Activated T-helper 1 cell treated with anti-CD3 and anti-CD28 coated beads, Interleukin-2, amount 50 U/mL, for 16 hours (primary cell): ENCODE measurements around the gene RGS7BP.

Source experiments
- DNase-seq, 2 donors: peaks; one replicate each; pipeline ENCODE4 v3.0.0-alpha.2; 2020; ENCODE audit warnings: low read depth in 1 of 2, low spot score in 1 of 2

RGS7BP gene

DNA sequence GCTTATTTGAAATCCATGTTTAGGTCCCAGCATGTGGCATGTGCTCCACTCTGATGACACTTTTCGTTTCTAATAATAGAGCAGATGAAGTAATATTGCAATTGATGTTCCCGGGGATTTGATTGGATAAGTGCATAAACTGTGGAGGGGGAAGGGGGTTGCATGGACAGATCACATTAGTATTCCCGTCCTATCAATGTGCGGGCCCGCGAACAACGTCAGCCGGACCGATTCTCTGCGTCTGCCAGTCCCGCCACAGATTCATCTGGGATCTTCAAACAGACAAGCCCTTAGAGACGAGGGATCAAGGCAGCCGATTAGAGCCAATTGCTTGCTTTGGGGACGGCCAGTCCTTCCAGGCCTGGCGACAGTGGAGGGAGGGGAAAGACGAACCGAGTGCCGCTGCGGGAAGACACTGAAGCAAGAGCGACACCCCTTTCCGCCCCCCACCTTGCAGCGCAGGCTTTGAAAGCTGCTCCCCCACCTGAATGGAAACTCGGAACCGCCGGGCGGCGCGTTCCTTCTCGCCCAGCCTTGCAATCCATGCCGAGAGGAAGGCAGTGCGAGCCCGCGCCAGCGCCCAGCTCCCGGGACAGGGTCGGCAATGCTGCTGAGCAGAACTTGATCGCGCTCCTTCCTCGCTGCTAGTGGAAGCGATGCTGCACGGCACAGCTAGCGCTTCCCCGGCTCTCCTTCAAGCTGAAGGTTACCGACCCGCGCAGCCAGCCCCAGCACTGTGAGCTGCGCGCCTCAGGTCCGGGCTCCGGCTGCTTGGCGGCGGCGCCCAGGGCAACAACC lies at the start of gene RGS7BP:
RGS7BP (plus strand) TSS at position 247 of the 798 bp plus-strand sequence. CDS start 610 bp downstream, outside the sequence.
- no peak for DNase-seq

DNA sequence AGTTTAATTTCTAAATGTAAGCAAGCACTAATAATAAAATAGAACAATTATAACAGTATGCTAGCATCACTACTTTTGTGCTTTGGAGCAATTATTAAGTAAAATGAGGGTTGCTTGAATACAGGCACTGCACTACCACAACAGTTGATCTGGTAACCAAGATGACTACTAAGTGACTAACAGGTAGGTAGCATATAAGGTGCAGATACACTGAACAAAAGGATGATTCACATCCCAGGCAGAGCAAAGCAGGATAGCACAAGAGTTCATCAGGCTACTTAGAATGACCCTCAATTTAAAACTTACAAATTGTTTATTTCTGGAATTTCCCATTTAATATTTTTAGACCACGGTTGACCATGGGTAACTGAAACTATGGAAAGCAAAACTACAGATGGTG lies 48.0 kb upstream of the RGS7BP start:
- DNase-seq = no peak

DNA sequence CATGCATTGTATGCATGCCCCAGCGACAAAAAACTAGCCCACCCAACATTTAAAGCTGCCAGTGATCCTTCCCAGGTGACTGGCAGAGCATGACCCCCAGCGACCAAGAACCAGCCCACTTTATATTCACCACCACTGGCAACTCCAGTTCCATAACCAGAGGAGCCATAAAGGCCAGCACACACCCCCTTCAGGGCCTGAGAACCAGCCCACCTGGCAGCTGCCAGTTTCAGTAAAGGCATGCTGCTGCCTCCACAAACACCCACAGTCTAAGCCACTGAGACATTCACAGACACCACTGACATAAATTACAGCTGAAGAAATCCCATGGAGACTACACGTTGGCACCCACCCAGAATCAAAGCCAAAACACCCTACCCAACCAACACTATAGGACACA lies 46.9 kb upstream of the RGS7BP start:
- no peak for DNase-seq

DNA sequence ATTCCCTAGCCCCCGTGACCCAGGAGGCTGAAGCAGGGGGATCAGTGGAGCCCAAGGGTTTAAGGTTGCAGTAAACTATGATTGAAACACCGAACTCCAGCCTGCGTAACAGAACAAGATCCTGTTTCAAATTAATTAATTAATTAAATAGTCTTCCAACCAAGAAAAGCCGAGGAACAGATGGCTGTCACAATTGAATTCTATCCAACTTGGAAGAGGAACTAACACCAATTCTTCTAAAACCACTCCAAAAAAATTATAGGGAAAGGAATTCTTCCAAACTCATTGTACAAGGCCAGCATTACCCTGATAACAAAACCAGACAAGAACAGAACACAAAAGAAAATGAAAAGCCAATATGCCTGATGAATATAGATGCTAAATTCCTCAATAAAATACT lies 43.4 kb upstream of the RGS7BP start:
- no peak for DNase-seq

DNA sequence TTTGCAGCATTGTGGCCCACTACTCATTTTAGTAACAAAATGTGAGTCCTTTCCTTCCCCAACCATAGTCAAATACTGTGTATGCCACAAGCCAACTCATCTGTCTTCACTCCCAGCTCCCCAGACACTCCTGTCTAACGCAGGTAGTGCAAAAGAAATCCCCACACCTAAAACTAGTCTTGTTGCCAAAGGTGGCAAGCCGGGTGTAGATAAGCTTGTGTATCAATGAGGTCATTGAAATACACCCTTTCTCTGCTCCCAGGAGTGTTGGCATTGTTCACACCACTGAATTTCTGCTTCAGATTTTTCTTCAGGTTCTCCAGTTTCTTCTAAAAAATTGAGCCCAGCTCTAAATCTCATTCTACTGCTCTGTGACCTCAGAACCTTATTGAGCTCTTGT lies 19.7 kb upstream of the RGS7BP start:
- DNase-seq = no peak

DNA sequence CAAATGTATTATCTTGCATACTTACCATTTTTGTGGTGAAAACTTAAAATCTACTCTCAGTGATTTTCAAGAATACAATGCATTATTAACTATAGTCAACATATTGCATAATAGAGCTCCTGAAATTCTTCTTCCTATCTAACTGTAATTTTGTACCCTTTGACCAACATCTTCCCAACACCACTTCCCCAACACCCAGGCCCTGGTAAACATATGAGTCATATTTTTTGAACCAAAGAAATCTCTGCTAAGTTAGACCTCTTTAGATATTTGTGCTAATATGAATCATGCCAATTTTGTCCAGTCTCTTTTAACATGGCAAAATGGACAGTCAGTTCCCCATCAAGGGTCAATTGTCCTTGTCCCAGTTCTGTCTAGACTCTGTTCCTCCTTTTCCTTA lies 18.5 kb upstream of the RGS7BP start:
- no peak for DNase-seq

DNA sequence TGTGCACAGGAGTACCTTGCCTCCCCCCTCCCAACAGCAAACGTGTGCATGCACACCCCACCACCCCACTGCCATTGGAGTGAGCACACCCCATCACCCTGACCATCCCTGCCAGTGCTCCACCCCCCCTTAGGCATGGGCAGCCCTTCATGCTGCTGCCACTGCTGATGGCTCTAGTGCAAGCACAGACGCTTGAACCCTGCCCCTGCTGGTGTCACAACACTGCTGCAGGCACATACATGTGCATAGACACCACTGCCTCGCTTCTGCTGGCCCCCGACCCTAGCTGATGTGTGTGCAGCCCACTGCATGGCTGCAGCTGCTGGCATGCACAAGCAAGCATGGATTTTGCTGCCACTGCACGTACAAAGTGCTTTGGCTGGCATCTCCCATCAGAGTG lies 16.0 kb upstream of the RGS7BP start:
- no peak for DNase-seq

DNA sequence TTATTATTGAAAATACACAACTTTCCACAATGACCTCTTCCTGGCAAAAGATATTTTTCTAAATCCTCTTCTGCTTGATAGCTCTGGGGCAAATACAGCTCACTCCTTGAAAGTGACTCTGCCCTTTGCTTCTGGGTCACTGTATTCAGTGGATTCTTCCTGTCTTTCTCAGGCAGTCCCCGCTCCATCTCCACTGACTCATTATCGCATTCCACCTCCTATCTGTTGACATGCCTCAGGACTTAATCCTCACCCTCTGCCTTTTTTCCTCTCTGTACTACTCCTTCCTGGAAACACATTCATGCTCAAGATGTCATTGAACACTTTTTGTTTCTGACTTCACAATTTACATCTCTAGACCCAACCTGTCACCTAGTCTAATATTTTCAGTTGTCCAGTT lies 8.4 kb upstream of the RGS7BP start:
- no peak for DNase-seq

DNA sequence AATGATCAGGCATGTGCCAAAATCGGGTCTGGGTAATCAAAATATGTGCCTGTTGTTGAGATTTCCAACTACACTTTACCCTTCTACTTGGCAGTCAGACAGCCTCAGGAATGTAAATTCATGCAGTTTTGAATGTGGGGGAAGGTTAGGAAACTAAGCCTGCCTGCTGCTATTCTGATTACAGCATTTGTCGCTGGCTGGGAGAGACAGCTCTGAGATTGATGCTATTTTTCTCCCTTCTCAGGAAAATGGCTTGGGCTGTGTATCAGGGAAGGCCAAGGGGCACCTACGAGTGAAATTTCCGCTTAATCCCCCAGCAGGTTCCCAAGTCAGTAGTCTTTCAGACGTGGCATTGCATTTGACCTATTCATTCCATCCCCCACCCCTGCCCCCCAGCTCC lies 3.6 kb upstream of the RGS7BP start:
- no peak for DNase-seq

DNA sequence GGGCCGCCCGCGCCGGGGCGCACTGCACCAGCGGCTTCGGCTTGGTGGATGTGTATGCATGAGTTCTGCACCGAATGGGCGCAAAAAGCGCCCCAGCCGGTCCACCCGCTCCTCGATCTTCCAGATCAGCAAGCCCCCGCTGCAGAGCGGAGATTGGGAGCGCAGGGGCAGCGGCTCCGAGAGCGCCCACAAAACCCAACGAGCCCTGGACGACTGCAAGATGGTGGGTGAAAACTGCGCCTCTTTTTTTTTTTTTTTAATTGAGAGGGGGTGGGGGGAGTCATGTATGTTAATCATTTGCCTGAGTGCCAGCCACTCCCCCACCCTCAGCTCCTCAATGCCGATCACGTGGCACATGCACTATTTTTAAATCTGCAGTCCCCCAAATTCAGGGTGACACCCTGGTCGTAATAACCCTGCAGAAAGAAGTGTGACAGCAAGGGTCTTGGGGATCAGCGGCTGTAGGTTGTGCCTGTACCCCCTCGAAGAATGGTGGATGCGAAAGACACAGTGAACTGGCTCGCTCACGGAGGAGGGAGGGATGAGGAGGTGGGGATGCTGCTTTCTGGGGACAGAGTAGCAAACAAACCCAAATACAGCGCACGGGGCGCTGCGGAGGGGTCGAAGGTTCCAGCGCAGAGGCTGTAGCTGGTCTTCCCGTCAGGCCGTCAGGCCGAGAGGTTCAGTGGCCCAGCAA lies 900 bp downstream of the RGS7BP start:
- DNase-seq = no peak

DNA sequence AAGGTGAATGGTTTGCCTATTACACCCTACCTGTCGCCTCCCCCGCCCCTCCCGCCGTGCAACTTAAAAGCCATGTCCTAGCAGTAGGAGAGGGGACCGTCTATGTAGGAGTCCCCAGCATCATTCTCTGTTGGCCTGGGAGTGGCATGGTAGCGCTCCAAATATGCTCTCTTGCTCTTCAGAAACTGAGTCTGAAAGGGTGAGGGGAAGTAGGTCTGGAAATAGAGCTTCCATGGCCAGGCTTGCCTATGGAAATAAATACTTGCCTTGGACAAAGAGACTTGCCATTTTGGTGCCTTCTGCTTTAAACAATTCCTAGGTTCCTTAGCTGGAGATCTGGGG lies 1.4 kb downstream of the RGS7BP start:
- no peak for DNase-seq

DNA sequence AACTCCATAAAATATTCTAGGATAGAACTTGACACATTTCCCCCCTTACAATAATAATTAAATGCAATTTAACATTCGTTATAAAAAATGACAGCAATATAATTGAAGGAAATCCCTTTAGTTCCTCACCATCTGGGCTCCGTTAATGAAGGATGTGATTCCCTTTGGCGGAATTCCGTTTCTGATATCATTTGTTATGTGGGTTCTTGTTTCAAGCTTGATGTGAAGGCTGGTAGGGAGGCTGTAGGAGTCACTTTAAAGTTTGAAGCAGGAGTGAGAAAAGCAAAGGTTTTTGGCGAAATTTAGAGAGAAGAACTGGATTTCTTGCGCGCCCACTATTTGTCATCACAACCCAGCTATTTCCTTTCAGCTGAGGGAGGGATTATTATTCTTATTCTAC lies 4.0 kb downstream of the RGS7BP start:
- no peak for DNase-seq

DNA sequence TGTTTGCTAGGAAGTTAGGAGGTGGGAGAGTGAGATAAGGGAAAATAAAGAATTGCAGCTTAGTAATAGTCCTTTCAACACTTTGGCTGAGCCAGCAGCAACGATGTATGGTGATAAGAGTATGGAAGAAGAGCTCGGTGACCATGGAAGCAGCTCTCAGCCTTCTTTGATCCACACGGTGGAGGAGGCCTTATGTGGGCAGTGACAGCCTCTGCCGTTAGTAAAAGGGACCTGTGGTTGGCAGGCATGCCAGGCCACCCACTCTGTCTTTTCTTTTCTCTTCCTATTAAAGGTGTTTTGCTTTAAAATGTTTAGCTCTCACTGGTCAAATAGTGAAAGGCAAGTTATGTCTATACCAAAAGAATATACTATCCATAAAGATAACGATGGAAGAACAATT lies 7.7 kb downstream of the RGS7BP start:
- DNase-seq = no peak

DNA sequence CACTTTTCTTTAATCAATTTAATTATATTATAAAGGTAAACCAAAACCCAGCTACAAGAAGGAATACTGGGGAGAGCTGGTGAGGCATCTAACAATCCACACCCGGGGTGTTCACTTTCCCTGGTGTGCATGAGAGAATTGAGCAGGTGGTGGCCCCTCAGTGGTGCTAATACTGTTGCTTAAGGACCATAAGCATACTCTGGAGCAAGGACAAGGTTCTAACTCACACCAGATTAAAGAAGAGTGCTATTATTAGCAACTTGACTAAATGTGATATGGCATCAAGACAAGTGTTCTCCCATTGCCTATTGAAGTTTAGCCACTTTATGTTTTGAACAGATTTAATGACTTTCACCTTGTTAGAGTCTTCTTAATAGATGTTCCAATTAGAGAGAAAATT lies 8.8 kb downstream of the RGS7BP start:
- DNase-seq = no peak

DNA sequence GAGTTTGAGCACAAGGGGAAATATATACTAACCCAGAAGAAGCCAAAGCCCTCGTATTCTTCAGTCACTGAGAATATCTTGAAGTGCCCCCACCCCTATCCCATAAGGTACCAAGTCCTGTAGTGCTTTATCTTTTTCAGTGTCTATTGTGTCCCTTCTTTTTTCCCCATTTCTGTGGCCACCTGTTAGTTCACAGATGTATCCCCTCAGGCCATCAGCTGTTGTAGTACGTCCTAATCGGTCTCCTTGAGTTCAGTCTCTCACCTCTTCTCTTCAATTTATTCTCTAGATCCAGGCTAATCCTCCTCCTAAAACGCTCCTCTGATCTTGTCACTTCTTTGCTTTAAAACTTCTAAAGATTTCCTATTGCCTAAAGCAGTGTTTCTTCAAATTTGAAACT lies 10.4 kb downstream of the RGS7BP start:
- DNase-seq = no peak

DNA sequence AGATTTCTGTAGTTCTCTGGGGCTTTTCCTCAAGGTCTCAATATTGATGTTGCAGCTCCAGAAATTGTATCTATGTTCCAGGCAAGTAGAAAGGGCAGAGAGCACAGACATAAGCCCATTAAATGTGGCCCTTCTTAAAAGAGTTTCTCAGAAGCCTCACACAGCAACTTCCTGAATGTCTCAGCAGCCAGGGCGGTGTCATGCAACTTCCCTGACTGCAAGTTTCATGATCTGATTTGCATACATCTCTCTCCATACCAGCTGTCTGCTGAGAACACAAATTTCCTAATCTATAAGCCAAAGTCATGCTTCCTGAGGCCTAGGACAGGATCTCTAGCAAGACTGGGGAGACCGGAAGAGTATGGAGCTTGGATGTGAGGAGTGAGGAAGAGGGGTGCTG lies 13.0 kb downstream of the RGS7BP start:
- DNase-seq = no peak

DNA sequence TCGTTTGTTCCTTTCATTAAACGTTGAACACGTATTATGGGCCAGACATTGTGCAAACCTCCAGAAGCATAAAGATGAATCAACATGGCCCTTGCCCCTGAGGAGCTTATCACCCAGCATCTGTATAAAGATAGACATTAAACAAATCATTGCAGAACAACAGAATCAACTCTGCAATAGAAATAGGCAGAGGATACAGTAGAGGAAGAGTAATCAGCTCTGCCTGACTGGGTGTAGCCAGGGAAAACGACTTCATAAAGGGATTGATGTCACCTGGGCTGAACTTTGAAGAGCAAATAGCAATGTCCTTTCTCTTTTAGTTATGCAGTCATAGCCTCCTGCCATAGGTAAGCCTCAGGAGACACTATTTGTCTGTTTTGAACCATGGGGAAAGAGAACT lies 13.4 kb downstream of the RGS7BP start:
- DNase-seq = no peak

DNA sequence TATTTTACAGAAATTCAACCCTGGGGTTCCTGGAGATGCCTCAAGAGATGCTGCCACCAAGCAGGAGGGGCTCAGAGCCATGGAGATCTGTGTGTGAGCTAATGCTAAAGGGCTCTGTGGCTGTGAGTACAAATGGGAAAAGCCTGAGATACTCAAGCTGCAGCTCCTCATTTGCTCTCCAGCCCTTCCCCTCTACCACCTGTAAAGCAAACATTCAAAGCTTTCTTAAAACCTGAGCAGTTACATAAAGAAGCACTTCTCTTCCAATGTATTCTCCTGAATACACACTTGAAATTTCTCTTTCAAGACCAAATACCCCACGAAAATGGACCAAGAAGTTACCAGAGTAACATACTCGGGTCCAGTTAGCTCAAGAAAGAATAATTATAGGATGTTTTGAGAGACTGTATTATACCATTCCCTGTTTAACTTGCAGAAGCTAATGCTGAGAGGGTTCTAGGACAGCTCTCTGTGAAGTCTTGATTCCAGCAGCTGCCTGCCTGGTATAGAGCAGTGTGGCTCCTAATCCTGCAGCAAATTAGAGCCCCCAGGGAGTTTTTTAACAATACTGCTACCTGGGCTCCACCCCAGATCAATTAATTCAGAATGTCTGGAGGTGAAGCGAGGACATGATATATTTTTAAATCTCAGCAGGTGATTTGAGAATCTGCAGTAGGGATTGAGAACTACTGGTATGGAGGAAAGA lies 21.1 kb downstream of the RGS7BP start:
- DNase-seq = no peak

DNA sequence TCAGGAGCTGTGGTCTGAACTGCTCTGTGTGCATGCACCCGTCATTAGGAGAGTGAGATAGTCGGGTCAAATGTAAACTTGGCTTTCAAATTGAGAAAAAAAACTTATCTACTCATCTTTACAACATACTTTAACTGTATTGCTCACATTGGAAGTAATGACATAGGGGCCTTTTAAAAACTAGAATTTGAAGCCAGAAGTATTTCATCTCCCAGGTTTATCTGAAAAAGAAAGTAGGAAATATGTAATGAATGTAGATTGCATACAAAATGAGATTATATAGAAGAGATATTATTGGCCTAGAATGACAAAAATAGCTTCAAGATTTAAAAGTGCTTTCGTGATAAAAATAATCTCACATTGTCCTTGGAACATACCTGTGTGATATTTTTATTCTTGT lies 24.3 kb downstream of the RGS7BP start:
- no peak for DNase-seq

DNA sequence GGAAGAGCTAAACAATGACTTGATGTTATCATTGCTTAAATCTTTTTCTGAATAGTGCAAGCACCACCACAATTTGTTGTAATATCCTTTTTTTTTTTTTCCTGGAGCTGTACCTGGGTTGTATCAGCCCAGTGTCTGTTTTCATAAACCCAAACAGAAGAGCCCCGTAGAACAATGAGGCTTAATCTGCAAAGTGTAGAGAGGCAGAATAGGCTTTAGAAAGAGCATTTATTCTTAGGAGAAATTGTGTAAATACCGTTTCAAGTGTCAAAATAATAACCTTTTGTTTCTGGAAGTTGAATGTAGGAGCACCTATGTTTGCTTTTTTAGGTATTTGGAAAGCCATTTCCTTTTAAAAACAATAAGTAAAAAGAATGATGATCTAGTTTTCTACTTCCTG lies 26.4 kb downstream of the RGS7BP start:
- no peak for DNase-seq

DNA sequence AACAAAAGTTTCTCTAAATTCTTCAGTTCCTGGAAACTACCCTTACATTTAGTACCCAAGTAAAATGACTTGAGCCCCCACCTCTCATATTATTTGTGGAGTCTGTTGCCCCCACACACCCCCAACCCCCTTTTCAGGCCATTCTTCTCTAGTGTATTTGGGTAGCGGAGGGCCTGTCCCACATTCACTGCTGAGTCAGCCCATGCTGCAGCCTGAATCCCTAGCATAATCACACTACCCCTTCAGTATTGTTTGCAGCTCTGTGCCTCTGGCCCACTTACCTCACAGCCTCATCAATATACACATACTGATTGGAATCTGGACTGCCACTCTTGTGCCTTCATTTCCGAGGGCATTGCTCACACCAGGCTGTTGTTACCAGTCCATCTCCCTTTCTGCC lies 26.8 kb downstream of the RGS7BP start:
- DNase-seq = no peak

DNA sequence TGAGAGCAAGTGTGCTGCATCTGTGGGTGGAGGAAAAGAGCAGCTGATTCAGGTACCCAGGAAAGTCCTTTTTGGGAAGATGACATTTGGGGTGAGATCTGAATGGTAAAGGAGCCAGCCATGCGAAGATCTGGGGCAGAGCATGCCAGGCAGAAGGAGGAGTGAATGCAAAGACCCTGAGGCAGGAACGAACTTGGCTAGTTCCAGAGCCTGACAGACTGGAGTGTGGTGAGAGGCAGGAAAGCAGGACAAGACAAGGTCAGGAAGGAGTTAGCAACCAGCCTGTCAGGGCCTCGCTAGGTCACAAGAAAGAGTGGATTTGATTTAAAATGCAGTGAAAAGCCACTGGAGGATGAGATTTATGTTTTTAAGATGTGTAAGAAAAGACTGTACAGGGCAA lies 28.2 kb downstream of the RGS7BP start:
- no peak for DNase-seq
